NCI-H748 treated with DMSO at 0.1 percent for 48 hours (cell line): ENCODE data around the gene GFPT2.

Experiments used
- DNase-seq: peaks from one replicate; lab custom pipeline; 2025; lab: John Stamatoyannopoulos, UW

The GFPT2 gene

DNA sequence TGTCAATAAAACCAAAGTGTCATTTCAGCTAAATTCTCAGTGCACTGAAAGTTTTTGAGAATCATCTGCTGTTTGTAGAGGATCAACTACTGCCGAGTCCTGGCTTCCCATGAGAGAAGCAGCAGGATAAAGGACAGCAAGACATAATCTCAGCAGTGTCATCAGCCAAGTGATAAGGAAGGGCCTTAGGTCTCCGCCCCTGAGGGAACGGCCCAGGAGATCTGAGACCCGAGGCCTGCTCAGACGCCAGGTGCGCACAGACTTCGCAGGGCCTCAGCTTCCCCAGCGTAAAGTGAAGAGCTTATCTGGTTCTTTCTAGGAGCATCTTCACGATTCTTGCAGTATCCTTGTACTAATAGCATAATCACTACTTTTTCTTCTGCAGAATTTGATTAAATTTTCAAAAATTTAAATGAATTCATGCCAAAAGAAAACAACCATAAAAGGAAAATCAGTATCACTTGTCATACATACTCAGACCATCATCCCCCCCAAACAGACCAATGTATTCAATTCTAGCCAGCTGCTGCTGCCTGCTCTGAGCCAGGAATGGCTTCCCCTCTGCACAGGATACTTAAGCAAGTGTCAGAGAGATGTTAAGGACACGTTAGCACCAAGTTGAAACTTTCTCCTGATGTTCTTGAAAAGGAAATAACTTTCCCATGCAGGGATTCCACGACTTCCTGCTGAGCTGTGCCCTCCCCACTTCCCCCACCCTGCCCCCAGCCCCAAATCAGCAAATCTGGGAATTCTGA lies 2.2 kb downstream of the GFPT2 start:
- no peak for DNase-seq

DNA sequence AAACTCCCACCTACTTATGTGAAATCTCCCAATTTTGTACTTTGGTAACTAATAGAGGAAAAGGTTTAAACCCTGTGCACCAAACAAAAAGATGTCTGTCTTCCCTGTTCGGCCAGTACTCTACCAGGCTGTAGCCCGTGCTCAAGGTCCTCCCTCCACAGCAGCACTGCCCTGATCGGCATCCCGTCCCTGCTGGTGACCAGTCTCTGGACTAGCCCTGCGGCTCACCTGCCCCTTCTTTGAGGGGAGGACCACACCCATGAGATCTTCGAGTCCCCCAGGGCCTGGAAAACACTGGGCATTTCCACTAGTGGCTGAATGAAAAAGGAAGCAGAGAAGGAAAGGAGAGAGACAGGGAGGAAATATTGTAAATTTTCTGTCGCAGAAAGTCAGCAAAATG lies 2.8 kb downstream of the GFPT2 start:
- DNase-seq = no peak

DNA sequence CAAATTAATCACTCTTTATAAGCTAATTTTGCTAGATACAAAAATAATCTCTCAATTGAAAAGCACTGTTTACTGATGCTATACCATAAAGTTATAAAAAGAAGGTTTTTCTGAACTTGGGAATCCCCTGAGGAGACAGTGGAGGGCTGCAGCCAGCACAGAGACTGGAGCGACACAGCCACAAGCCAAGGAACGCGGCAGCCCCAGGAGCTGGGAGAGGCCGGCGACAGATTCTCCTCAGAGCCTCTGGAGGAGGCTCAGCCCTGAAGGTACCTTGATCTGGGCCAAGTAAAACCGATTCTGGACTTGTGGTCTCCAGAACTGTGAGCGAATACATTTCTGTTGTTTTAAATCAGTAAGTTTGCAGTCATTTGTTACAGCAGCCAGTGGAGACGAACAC lies 3.7 kb downstream of the GFPT2 start:
- no peak for DNase-seq

DNA sequence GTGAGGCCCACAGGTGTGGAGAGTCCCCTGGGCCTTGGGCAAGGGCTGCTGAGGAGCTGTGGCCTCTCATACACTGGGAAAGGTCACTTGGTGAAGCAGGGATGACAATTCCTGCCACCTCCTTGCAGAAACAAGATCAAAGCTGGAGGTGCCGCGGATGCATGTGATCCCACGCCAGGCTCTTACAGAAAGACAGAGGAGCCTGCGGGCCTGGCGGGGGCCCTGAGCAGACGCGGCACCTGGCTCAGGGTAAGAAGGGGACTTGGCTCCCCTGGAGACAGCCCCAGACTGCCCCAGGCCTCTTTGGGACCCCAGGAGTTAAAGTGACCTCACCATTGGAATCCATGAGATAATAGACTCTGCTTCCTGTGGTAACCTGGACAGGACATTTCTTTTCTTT lies 4.8 kb downstream of the GFPT2 start:
- DNase-seq = no peak

DNA sequence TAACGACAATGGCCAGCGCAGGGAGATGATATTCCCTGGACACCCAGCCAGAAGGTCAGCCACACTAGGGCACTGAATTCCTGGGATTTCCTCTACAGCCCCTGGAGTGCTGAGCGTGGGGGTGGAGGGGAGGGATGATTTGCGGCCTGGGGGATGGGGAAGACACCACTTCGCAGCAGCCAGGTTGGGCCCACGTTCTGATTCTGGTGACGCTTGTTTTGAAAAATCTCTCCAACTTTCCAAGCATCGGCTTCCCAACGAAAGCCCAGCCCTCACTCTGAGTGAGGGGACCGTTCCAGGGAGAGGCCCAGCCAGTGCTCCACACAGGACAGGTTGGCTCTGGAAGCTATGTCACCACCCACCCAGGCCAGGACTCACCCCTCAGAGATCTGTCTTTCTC lies 5.4 kb downstream of the GFPT2 start:
- DNase-seq = no peak

DNA sequence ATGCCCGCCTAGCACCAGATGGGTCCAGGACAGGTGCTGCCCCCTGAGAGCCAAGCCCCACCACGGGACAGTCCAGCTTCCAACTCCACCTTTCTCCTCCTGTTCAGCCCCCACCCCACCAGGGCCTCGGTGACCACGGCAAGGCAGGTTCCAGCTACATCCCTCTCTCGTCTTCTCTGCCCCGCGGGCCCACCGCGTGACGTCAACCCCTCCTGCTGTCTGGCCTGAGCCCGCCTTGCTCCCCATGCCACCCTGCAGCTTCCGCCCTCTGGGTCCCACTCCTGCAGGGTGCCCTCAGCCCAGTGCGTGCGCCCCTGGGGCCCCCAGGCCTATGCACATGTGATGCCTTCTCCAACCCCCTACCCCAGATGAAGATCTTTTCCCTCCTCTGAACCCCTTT lies 6.8 kb downstream of the GFPT2 start:
- no peak for DNase-seq

DNA sequence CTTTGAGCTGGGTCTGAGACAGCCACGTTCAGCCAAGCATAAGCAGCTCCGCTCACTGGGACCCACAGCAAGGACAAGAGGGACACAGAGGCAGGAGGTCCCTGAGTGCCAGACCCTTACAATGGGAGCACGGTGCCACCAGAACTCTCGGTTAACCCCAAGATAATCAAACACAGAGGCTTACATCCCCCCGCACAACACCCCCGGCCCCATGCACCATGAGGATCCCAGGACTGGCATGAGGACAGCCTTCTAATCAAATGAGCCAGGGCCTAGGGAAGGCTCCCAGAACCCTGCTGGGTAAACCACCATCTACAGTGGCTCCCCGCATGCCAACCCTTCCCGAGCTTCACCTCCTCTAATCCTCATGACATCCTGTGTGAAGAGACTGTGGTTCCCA lies 7.4 kb downstream of the GFPT2 start:
- no peak for DNase-seq

DNA sequence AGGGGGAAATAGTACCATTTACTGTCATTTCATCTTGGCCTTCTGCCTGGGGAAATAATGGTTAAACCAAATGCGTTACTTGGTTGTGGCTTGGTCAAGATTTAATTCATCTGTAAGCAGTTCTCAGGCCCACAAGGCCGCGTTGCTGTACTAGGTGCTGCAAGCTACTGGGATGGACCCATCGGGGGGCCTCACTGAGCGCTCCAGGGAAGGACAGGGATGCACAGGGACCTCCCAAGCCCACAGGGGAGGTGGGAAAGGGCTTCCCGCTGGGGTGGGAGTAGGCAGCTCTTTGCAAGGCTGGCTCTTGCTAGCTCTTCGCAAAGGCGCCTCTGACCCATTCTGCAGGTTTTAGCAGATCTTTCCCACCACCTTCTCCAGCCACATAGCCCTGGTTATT lies 8.0 kb downstream of the GFPT2 start:
- no peak for DNase-seq

DNA sequence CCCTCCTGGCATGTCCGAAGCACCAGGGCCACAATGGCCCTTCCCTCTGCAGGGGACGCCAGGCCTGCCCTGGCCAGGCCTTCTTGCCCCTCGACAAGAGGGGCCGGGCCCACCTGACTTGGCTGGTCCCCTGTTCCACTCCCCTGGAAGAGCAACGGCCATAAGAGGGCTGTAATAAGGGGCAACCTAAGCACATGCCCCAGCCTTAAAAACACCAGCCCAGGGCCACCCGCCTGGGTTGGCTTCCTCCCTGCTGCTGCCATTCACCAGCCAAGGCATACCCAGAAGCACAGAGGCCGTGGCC lies 8.5 kb downstream of the GFPT2 start:
- no peak for DNase-seq

DNA sequence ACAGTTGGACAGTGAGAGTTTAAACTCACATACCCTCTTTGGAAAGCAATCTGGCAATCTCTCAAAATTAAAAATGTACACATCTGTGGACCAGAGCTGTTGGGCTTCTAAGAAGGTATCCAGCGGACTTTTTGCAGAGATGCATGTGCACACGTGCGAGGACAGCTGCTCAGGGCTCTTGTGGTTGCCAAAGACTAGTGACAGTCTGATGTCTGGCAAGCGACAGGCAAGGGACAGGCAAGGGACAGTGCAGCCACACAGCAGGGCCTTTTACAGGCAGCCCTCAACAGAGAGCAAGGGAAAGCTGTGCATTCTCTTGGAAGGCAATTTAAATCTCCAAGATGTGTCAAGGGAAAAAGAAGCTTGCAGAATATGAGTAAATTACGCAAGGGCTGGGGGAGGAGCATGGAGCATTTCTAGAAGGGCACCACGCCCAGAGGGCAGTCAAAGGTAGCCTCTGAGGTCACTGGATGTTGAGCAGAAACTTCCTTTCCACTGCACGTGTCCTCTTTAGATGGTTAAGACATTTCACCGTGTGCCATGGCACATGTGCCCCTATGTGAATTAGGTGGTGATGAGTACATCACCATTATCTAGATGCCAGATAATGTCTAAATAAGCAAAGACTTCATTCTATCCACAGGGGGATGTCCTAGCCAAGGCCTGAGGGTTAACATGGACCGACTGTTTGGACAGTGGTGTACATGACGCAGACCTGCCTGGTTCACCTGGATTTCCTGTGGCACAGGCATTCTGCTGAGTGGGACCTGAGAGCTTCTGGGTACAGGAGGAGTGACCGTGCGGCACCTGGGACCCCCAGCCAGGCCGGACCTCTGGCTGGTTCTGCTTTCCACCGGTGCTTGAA lies 9.1 kb downstream of the GFPT2 start:
- DNase-seq = no peak

DNA sequence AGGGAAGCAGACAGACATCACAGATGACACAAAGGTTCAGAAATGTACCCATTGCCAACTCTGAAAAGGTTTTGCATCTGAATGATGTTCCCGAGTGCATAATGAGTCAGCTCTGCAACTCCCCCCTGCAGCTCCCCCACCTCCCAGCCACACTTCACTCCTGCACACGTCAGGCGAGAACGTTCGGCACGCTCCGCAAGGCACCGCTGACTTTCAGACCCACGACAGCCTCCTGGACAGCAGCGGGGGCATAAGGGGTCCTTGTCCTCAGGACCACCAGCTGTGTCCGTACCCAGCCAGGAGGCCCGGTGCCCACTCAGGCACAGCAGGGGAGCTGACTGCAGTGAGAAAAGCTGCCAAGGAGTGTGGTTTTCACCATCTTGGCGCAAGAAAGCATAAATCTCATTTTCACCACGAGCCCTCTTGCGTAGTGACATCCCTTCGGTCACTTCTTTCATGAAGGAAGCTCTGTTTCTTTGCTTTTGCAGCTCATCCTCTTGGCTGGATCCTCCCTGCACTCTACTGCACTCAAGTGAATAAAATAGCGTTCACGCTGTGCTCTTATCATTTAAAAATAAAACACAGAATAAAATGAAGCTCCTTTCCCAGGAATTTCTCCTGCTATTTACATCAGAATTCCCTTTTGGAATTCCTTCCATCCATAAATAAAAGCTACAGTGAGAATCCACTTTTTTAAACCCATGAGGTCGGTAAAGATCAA lies 9.9 kb downstream of the GFPT2 start:
- DNase-seq = no peak

DNA sequence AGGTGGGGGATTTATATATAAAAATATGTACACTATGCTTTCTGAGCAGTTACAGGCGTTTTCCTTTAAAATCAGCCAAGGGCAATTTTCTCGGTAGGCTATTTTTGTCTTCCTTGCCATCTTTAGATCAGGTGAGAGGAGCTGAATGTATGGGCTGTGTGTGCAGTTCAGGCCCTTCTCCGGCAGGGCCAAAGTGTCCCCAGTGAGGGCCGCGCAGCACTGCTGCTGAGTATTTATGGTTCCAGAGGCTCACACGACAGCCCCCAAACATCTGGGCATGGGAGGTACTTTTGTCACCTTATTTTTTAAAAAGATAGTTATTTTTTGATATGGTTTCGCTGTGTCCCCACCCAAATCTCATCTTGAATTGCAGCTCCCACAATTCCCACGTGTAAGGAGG lies 11.5 kb downstream of the GFPT2 start:
- no peak for DNase-seq

DNA sequence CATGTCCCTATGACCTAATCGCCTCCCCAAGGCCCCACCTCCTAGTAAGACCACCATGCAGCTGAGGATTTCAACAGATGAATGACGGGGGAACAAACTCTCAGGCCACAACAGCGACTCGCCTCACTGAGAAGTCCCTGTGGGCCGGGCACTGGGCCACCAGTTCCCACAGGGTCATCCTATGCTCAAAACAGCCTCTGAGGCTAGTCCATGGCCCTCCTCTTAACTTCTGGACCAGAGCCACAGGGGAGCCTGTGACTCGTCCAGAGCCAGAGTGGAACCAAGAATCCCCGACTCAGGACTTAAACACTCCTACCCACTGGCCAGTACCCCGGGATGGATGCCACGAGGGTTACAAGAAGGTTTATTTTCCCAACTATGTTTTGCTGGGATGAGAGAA lies 12.3 kb downstream of the GFPT2 start:
- no peak for DNase-seq

DNA sequence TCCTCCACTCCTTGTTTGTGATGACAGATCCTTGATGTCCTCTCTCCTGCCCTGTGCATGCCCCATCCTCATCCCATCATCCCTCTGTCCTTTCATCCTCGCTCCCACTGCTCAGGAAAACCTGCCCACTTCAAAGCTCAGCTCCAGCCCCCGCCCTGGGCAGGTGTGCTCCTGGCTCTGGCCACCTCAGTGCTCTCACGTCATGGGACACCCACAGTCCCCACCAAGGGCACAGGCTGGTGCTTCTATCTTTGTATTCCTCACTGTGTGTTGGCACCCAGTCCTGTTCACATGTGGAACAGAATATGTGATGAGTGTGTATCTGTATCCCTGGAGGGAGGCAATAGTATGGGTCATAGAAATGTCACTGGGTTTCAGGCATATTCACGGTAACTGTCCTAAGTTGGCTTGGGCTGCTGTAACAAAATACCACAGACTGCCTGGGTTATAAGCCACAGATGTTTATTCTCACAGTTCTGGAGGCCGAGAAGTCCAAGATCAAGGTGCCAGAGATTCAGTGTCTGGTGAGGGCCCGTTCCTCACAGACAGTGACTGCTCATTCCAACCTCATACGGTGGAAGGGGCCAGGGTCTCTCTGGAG lies 13.5 kb downstream of the GFPT2 start:
- no peak for DNase-seq

DNA sequence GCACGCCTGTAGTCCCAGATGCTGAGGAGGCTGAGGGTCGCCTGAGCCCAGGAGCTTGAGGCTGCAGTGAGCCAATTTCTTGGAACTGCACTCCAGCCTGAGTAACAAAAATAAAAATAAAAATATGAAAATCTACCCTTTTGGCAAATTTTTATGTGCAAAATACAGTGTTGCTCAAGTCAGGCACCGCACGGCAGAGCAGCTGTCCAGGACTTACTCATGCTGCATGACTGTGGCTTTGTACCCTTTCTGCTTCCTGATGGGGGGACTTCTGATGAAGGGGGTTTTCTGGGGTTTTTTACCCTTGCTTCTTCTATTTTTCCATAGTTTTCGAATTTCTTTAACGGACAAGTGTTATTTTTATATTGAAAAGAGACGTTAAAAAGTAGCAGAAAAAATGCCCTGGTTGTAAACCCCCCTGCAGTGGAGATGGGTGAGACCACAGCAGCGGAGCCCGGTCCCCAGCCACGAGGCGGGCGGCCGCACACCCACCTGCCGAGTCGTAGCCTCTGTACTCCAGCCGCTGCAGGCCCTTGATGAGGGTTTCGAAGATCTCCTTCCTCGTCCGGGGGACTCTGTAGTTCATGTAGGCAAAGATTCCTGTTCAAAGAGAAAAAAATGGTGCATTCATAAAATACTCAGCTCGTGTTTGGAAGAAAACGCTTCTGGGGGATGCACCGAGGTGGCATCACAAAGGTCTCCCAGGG lies 15.0 kb downstream of the GFPT2 start:
- no peak for DNase-seq

DNA sequence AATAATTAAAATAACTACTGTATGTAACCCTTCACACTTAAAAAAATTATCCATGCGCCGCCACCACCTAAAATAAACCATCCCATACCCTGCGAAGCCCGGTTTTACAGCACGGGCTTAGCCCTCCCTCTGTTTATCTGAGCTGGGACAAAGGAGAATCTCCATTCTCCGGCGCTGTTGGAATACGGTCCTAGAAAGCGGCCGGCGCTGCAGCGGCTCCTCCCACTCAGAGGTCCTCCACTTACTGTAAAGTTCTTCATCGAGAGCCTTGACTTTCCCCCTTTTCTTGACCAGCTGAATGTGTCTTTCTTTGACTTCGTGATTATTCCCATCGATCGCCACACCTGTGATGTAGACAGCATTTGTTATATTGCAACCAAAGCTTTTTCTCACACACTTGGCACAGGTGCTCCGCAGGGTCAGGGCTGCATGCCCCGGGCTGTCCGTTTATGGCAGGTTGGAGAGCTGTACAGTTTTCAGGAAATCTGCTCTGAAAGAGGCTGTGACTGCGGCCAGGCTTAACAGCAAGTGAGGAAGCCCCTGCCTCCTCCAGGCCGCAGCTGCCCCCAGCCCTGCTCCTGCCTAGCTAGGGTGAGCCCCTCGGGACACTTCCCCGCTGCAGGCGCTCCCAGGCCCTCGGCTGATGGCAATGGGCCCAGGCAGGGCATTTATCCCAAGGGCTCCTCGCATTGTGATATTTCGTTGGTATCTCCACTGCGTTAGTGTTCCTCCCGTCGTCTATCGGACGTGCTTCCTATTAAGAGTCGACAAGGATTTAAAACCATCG lies 16.7 kb downstream of the GFPT2 start:
- no peak for DNase-seq

DNA sequence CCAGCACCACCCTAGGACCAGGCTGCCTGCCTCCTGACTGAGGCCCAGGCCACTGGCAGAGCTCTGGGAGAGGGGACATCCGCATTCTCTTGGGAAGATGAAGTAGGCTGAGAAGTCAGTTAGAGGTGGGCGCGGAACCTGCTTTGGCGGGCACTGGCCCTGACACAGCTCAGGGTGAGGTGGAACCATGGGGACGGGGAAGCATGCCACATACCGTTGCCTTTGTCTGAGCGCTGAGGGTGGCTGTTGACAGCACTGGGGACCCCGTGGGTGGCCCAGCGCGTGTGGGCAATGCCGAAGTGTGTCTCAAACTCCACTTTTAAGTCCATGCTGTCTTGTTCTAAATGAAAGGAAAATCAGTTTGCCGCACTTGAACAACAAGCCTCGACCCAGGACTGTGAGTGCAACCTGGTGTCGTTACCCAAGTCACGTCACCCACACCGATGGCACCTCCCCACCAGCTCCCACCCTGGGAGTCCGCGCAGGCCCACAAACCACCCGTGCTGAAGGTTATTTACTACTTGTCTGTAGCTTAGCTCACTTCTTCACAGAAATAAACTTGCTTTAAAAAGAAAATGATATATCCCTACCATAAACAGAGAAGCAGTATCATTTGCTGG lies 17.4 kb downstream of the GFPT2 start:
- no peak for DNase-seq

DNA sequence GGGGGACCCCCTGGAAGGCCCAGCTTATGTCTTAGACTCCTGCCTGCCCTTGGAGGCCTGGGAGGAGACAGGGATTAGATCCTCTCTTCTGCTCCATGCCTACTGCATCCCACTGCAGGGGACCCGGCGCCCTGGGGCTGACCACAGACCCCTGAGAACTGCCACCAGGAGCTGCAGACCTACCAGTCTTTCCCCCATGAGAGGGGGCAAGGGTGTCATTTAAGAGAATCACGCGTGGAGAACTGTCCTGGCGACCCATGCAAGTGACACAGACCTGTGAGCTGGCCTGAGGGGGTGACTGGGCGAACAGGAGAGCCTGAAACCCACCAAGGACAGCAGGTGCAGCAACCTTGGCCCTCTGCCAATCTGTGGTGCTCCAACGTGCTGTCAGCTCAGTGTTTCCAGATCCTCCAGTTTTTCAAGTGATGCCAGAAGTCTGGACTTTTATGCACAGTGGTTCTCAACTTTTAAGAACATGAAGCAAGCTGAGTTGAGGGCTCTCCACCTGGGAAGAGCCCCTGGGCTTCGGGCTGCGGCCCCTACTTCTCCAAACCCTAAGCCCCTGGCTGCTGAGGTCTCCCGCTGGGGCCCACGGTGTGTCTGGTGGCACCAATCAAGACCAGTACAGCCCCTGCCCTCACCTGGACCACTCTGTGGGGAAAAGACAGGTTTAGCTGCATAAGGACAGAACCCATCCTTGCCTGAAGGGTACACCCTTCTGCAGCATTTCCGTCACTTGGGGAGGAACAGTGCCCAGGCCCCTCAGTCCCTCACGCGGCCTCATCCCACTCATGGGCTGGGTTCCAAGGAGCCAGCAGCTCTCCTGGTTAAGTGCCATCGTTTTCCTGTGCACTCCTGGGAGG lies 18.2 kb downstream of the GFPT2 start:
- DNase-seq = no peak

DNA sequence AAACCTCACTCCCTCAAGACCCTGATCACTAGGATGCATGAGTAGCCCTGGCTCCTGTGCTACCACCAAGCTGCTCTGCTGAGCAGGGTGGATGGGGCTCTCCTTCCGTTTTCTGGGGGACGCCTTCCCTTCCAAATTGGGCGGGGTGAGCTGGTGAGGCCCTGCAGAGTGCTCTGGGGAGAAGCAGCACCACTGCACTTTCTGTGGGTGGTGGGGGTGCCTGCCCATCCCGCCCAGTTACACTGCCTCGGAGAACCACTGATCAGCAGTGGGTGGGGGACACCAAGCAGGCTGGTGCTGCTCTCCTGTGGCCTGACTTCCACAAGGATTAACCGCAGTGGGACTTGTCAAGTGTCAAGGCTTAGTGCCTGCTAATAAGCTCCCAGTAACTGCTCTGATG lies 19.0 kb downstream of the GFPT2 start:
- no peak for DNase-seq

DNA sequence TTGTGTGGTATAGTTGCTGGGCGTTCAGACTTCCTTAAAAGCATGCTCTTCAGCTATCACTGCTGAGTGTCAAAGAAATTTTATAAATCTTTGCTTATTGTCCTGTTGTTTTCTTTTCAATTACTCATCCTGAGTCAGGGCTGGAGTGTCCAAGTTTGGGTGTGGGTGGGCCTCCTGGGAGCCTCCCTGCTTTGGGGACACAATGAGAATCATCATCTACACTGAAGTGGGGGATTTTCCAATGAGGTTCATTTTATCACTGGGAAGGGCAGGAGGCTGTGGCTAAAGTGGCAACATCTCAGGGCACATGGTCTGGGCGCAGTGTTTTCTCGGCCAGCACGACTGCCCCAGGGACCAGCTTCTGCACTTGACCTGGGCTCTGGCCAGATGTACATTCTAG lies 19.5 kb downstream of the GFPT2 start:
- DNase-seq = no peak
